Tibial nerve (tissue), 3 donors: ENCODE data around the gene PHETA1.

Source experiments
- POLR2A ChIP-seq, 2 donors: fragments of 450-650 bp; IDR thresholded peaks; one replicate each; pipeline ENCODE4 v1.6.1; 2017; ENCODE audit warnings: antibody characterized with exemption in 2 of 2, mild to moderate bottlenecking in 2 of 2, moderate library complexity in 2 of 2
- TF ChIP-seq, protein P1 (sequence below), 5 experiments: fragments of 200-600 bp in 3 of 5; fragments of 450-650 bp in 2 of 5; sonication (generic) in 3 of 5; IDR thresholded peaks; one replicate each; pipeline ENCODE4 v1.5.1; 2016 to 2019; ENCODE audit warnings: antibody characterized with exemption in 5 of 5, mild to moderate bottlenecking in 3 of 5, moderate library complexity in 2 of 5

DNA sequence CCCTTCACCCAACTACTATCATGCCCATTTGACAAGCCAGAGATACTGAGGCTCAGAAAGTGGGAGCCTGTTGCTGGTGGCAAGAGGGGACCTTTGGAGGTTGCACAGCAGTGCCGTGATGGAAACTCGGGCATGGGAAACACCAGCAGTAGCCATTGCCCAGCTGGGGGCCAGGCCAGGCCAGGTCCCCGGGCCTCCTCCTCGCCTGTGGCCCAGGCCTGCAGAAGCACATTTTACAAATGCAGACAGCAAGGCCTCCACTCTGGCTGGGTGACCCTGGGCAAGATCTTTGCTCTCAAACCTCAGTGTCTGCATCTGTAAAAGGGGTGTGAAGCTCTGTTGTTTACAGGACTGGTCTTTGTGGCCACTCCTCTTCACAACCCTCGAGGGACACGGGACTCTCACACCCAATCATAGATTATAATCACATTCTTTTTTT lies 32.3 kb upstream of the PHETA1 start:
- no peak for TF ChIP-seq POLR2A (IDR thresholded peaks at IDR 0.05)
- TF ChIP-seq, protein P1, sequence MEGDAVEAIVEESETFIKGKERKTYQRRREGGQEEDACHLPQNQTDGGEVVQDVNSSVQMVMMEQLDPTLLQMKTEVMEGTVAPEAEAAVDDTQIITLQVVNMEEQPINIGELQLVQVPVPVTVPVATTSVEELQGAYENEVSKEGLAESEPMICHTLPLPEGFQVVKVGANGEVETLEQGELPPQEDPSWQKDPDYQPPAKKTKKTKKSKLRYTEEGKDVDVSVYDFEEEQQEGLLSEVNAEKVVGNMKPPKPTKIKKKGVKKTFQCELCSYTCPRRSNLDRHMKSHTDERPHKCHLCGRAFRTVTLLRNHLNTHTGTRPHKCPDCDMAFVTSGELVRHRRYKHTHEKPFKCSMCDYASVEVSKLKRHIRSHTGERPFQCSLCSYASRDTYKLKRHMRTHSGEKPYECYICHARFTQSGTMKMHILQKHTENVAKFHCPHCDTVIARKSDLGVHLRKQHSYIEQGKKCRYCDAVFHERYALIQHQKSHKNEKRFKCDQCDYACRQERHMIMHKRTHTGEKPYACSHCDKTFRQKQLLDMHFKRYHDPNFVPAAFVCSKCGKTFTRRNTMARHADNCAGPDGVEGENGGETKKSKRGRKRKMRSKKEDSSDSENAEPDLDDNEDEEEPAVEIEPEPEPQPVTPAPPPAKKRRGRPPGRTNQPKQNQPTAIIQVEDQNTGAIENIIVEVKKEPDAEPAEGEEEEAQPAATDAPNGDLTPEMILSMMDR (IDR thresholded peaks at IDR 0.05) = no peak
